K562 (cell line): ENCODE data around the gene TEX35.

Experiments
- BMI1 ChIP-seq: fragments of 150-350 bp; IDR thresholded peaks from 2 replicates; pipeline ENCODE4 v1.6.1; 2014; ENCODE audit warnings: low read length
- CREB1 ChIP-seq, 2 experiments: sonication (generic) in 1 of 2; formaldehyde crosslinking in 1 of 2; IDR thresholded peaks; 2 replicates each; pipeline versions ENCODE4 v1.6.1 to v1.8.0; 2012 to 2022; ENCODE audit warnings: inconsistent platforms in 1 of 2, mild to moderate bottlenecking in 1 of 2, missing genetic modification reagents in 1 of 2, moderate library complexity in 1 of 2
- MXI1 ChIP-seq: IDR thresholded peaks from 2 replicates; pipeline ENCODE4 v1.6.1; 2011; ENCODE audit warnings: low read depth, mild to moderate bottlenecking, improper control_type of control experiment, low read length
- POLR2AphosphoS5 ChIP-seq: IDR thresholded peaks from 2 replicates; pipeline ENCODE4 v1.6.1; 2011; ENCODE audit warnings: mild to moderate bottlenecking, low read depth, low read length, moderate library complexity; ENCODE audit not compliant: control insufficient read depth, insufficient read depth
- TF ChIP-seq, protein P1 (sequence below): sonication (generic); formaldehyde crosslinking; IDR thresholded peaks from 2 replicates; pipeline ENCODE4 v1.8.1; 2023; ENCODE audit warnings: mild to moderate bottlenecking, missing genetic modification reagents
- TF ChIP-seq, protein P2 (sequence below): fragments of 450-650 bp; IDR thresholded peaks from 2 replicates; pipeline ENCODE4 v1.6.1; 2017; ENCODE audit warnings: antibody characterized with exemption

DNA sequence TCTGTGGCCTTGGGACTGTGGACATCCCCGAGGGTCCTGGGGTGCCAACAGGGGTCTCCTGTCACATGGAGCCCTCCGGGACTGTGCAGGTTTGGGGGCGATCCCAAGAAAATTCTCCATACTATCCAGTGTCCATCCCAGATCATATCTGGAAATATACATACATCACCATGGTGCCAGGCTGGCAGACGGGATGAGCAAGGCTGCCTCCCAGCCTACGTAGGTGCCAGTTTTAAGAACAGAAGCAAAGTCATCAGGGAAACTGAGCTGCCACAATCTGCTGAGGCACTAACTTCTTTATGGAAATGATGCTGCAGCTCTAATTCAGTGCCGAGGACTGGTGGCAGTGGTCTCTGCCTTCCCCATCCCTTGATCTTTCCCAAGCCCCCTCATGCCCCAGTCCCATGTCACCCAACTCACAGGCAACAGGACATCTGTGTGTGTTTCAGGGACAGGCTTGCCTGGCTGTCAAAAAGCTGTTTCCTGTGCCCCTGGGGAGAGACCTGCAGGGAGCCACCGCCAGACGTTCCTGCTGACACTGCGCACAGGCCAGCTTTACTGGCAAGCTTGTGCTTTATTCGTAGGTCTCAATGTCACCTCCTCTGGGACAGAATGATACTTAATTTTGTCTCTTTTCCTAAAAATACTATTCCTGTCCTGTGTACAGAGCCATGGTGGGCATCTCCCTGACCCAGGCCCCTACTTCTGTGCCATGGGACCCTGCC is 15.5 kb downstream of the TEX35 start:
- no peak for TF ChIP-seq BMI1
- TF ChIP-seq POLR2AphosphoS5 = no peak
- TF ChIP-seq, protein P1, sequence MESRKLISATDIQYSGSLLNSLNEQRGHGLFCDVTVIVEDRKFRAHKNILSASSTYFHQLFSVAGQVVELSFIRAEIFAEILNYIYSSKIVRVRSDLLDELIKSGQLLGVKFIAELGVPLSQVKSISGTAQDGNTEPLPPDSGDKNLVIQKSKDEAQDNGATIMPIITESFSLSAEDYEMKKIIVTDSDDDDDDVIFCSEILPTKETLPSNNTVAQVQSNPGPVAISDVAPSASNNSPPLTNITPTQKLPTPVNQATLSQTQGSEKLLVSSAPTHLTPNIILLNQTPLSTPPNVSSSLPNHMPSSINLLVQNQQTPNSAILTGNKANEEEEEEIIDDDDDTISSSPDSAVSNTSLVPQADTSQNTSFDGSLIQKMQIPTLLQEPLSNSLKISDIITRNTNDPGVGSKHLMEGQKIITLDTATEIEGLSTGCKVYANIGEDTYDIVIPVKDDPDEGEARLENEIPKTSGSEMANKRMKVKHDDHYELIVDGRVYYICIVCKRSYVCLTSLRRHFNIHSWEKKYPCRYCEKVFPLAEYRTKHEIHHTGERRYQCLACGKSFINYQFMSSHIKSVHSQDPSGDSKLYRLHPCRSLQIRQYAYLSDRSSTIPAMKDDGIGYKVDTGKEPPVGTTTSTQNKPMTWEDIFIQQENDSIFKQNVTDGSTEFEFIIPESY (CRISPR knock-in tag) = no peak
- TF ChIP-seq, protein P2, sequence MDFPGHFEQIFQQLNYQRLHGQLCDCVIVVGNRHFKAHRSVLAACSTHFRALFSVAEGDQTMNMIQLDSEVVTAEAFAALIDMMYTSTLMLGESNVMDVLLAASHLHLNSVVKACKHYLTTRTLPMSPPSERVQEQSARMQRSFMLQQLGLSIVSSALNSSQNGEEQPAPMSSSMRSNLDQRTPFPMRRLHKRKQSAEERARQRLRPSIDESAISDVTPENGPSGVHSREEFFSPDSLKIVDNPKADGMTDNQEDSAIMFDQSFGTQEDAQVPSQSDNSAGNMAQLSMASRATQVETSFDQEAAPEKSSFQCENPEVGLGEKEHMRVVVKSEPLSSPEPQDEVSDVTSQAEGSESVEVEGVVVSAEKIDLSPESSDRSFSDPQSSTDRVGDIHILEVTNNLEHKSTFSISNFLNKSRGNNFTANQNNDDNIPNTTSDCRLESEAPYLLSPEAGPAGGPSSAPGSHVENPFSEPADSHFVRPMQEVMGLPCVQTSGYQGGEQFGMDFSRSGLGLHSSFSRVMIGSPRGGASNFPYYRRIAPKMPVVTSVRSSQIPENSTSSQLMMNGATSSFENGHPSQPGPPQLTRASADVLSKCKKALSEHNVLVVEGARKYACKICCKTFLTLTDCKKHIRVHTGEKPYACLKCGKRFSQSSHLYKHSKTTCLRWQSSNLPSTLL = no peak
- TF ChIP-seq MXI1 = no peak
- no peak for TF ChIP-seq CREB1 (IDR thresholded peaks at IDR 0.05)
- no peak for TF ChIP-seq CREB1 (CRISPR knock-in tag; IDR thresholded peaks at IDR 0.05)
